H9 (cell line): ENCODE results near the gene FARS2. TPM values are rescaled to one million over a fixed set of nuclear protein-coding genes. Genes with fewer than 3 reads are reported as not detected.

ENCODE experiments used
- DNase-seq: peaks from one replicate; pipeline ENCODE4 v3.0.0-alpha.2; 2017
- H2AFZ ChIP-seq: one replicate; pipeline ENCODE4 v1.6.1; 2013; ENCODE audit warnings: mild to moderate bottlenecking, low read length, control low read depth, moderate library complexity
- H2AK5ac ChIP-seq: 2 replicates; pipeline ENCODE4 v1.6.1; 2013; ENCODE audit warnings: low read length, control low read depth, mixed read lengths; ENCODE audit not compliant: insufficient read length
- H2BK120ac ChIP-seq: one replicate; pipeline ENCODE4 v1.6.1; 2013; ENCODE audit warnings: low read depth, mild to moderate bottlenecking, low read length, control low read depth, inconsistent platforms; ENCODE audit not compliant: poor library complexity, severe bottlenecking
- H2BK12ac ChIP-seq: 2 replicates; pipeline ENCODE4 v1.6.1; 2013; ENCODE audit warnings: low read length, control low read depth, mixed read lengths, low read depth; ENCODE audit not compliant: insufficient read length
- H2BK15ac ChIP-seq: 2 replicates; pipeline ENCODE4 v1.6.1; 2013; ENCODE audit warnings: low read depth, low read length, control low read depth
- H2BK20ac ChIP-seq: one replicate; pipeline ENCODE4 v1.6.1; 2013; ENCODE audit warnings: low read depth, mild to moderate bottlenecking, low read length, control low read depth, inconsistent platforms; ENCODE audit not compliant: poor library complexity, severe bottlenecking
- H2BK5ac ChIP-seq: 2 replicates; pipeline ENCODE4 v1.6.1; 2013; ENCODE audit warnings: low read length, control low read depth, mixed read lengths; ENCODE audit not compliant: insufficient read length
- H3K14ac ChIP-seq: 2 replicates; pipeline ENCODE4 v1.6.1; 2013; ENCODE audit warnings: low read length, control low read depth; ENCODE audit not compliant: insufficient read depth
- H3K18ac ChIP-seq: 2 replicates; pipeline ENCODE4 v1.6.1; 2013; ENCODE audit warnings: low read depth, mild to moderate bottlenecking, mixed read lengths, low read length, control low read depth; ENCODE audit not compliant: insufficient read length
- H3K23ac ChIP-seq: 2 replicates; pipeline ENCODE4 v1.6.1; 2013; ENCODE audit warnings: low read length, control low read depth, mixed read lengths, low read depth; ENCODE audit not compliant: insufficient read length
- H3K23me2 ChIP-seq: 2 replicates; pipeline ENCODE4 v1.6.1; 2013; ENCODE audit warnings: low read depth, mild to moderate bottlenecking, mixed read lengths, low read length, control low read depth; ENCODE audit not compliant: insufficient read length, poor library complexity, severe bottlenecking
- H3K27ac ChIP-seq: 2 replicates; pipeline ENCODE4 v1.5.1; 2013; ENCODE audit warnings: low read length, control low read depth, mixed read lengths, low read depth; ENCODE audit not compliant: insufficient read length
- H3K27me3 ChIP-seq: 2 replicates; pipeline ENCODE4 v1.6.1; 2013; ENCODE audit warnings: low read length, control low read depth, inconsistent platforms; ENCODE audit not compliant: insufficient read depth
- H3K4ac ChIP-seq: 2 replicates; pipeline ENCODE4 v1.6.1; 2013; ENCODE audit warnings: low read depth, mild to moderate bottlenecking, control low read depth, inconsistent platforms, low read length, moderate library complexity
- H3K4me1 ChIP-seq: 2 replicates; pipeline ENCODE4 v1.6.1; 2013; ENCODE audit warnings: low read length, control low read depth, inconsistent platforms; ENCODE audit not compliant: insufficient read depth
- H3K4me2 ChIP-seq: 2 replicates; pipeline ENCODE4 v1.6.1; 2013; ENCODE audit warnings: low read length, control low read depth, mixed read lengths; ENCODE audit not compliant: insufficient read length, insufficient read depth
- H3K56ac ChIP-seq: 2 replicates; pipeline ENCODE4 v1.6.1; 2013; ENCODE audit warnings: low read depth, mild to moderate bottlenecking, mixed read lengths, low read length, control low read depth; ENCODE audit not compliant: insufficient read length
- H3K79me1 ChIP-seq: 2 replicates; pipeline ENCODE4 v1.6.1; 2013; ENCODE audit warnings: low read depth, mild to moderate bottlenecking, moderate library complexity, low read length, control low read depth, inconsistent platforms; ENCODE audit not compliant: insufficient read depth, poor library complexity, severe bottlenecking
- H3K79me2 ChIP-seq: 2 replicates; pipeline ENCODE4 v1.6.1; 2013; ENCODE audit warnings: low read length, control low read depth, inconsistent platforms; ENCODE audit not compliant: insufficient read depth
- H3K9ac ChIP-seq: 2 replicates; pipeline ENCODE4 v1.6.1; 2013; ENCODE audit warnings: low read length, control low read depth, mixed read lengths; ENCODE audit not compliant: insufficient read length; ENCODE audit errors: extremely low read depth
- H3K9me3 ChIP-seq: one replicate; pipeline ENCODE4 v1.6.1; 2013; ENCODE audit warnings: low read depth, low read length, inconsistent platforms; ENCODE audit not compliant: control insufficient read depth
- H3T11ph ChIP-seq: one replicate; pipeline ENCODE4 v1.6.1; 2013; ENCODE audit warnings: mild to moderate bottlenecking, low read length, control low read depth, inconsistent platforms
- H4K20me1 ChIP-seq: one replicate; pipeline ENCODE4 v1.6.1; 2013; ENCODE audit not compliant: control insufficient read depth, insufficient read length, insufficient read depth
- H4K5ac ChIP-seq: 2 replicates; pipeline ENCODE4 v1.6.1; 2013; ENCODE audit warnings: low read depth, mild to moderate bottlenecking, mixed read lengths, low read length, control low read depth; ENCODE audit not compliant: insufficient read length
- H4K8ac ChIP-seq: replicated peaks from 2 replicates; pipeline ENCODE4 v1.6.1; 2013; ENCODE audit warnings: low read length, control low read depth, mixed read lengths, low read depth; ENCODE audit not compliant: insufficient read length
- H4K91ac ChIP-seq: 2 replicates; pipeline ENCODE4 v1.6.1; 2013; ENCODE audit warnings: low read depth, mild to moderate bottlenecking, moderate library complexity, mixed read lengths, low read length, control low read depth; ENCODE audit not compliant: insufficient read length
- H3K27ac Mint-ChIP-seq, 3 experiments: 2 replicates in 2 of 3; 3 replicates in 1 of 3; pipeline ENCODE4 v1.8.0; 2020 to 2021; ENCODE audit warnings: mixed read lengths in 3 of 3, mild to moderate bottlenecking in 1 of 3, moderate library complexity in 1 of 3
- H3K27me3 Mint-ChIP-seq: 2 replicates; pipeline ENCODE4 v1.8.0; 2021; ENCODE audit warnings: low read depth, mild to moderate bottlenecking, moderate library complexity, mixed read lengths
- H3K36me3 Mint-ChIP-seq, 3 experiments: 2 replicates in 2 of 3; 3 replicates in 1 of 3; pipeline ENCODE4 v1.8.0; 2020 to 2021; ENCODE audit warnings: low read depth in 3 of 3, mixed read lengths in 3 of 3; ENCODE audit not compliant: insufficient read depth in 1 of 3
- H3K4me1 Mint-ChIP-seq, 2 experiments: 2 replicates each; pipeline ENCODE4 v1.8.0; 2020; ENCODE audit warnings: mixed read lengths in 2 of 2
- H3K4me3 Mint-ChIP-seq, 2 experiments: 2 replicates in 1 of 2; 3 replicates in 1 of 2; pipeline ENCODE4 v1.8.0; 2020 to 2021; ENCODE audit warnings: mild to moderate bottlenecking in 2 of 2, mixed read lengths in 2 of 2, moderate library complexity in 1 of 2
- H3K9me3 Mint-ChIP-seq, 2 experiments: 2 replicates in 1 of 2; 3 replicates in 1 of 2; pipeline ENCODE4 v1.8.0; 2020; ENCODE audit warnings: mild to moderate bottlenecking in 2 of 2, mixed read lengths in 2 of 2, moderate library complexity in 1 of 2
- CTCF ChIP-seq: fragments of 200-600 bp; sonication (generic); conservative IDR thresholded peaks from 3 replicates; pipeline ENCODE4 v1.8.0; 2021; ENCODE audit warnings: antibody characterized with exemption, mild to moderate bottlenecking
- WGBS: extraction: QIAGEN DNeasy Blood & Tissue Kit; methylation state at CpG from one replicate; pipeline ENCODE4 v1.1.7; 2013; ENCODE audit warnings: missing lambda C conversion rate, low lambda C conversion rate, mixed read lengths; ENCODE audit not compliant: insufficient read length; ENCODE audit errors: extremely low coverage; 5-methylcytosine and 5-hydroxymethylcytosine counted together
- total RNA-seq: library from RNA; stranded (reverse); gene quantifications from 2 replicates; pipeline ENCODE4 v1.2.1, GENCODE V29; 2021

The FARS2 gene
- total RNA-seq, 1 experiment from 2014 or later, result 8.5 TPM

GRCh38 chr6:5809450-5809849 lies 548.1 kb downstream of the FARS2 start:
- Histone ChIP-seq H3K79me1 (no peaks in the 10 kb centered on the region), H3K9me3 (peaks cover 16% of the 10 kb centered on the region), H2BK20ac (no peak overlapping the region), H3K79me2 (no peaks in the 10 kb centered on the region), H3K27me3 (no peaks in the 10 kb centered on the region), H2BK120ac (no peak overlapping the region), H3K18ac (no peak overlapping the region), H4K91ac (no peak overlapping the region), H4K8ac (no peak overlapping the region), H4K20me1 (no peaks in the 10 kb centered on the region), H2AFZ (no peak overlapping the region), H2BK5ac (no peak overlapping the region), H3K23ac (no peak overlapping the region), H3K14ac (no peak overlapping the region), H2AK5ac (no peak overlapping the region), H3K56ac (no peak overlapping the region), H4K5ac (no peak overlapping the region), H2BK12ac (no peak overlapping the region), H3K9ac (no peak overlapping the region), H3T11ph (no peak overlapping the region), H3K23me2 (no peaks in the 10 kb centered on the region), H2BK15ac (no peak overlapping the region), H3K4ac (no peak overlapping the region), H3K4me2 (no peak overlapping the region), H3K27ac (no peak overlapping the region), H3K4me1 (no peaks in the 10 kb centered on the region)
- H3K36me3 Mint-ChIP-seq, result peaks cover 14 to 25% (median 21%) of the 10 kb centered on the region in 3 experiments; a peak in 6 of 7 replicates
- no peak overlapping the region for H3K4me3 Mint-ChIP-seq
- DNase-seq, result no peak
- H3K9me3 Mint-ChIP-seq, result peaks cover 38 to 45% of the 10 kb centered on the region in 2 experiments
- WGBS, result no CpG with 5 or more reads among the region's 4 CpGs
- H3K4me1 Mint-ChIP-seq, result no peaks in the 10 kb centered on the region
- peaks cover 19% of the 10 kb centered on the region for H3K27me3 Mint-ChIP-seq
- TF ChIP-seq CTCF, result no peak
- no peak overlapping the region for H3K27ac Mint-ChIP-seq
